Mucosa of descending colon (tissue), 3 donors: ENCODE results near the gene DLGAP1. TPM values are rescaled to one million over a fixed set of nuclear protein-coding genes. Genes with fewer than 3 reads are reported as not detected.

Experiments
- ATAC-seq: fragments of 200-7000 bp; cut with Tn5 transposase; one replicate; pipeline ENCODE4 v1.9.1; 2020; ENCODE audit warnings: mild to moderate bottlenecking, moderate library complexity
- DNase-seq, 3 donors: peaks; one replicate each; pipeline ENCODE4 v3.0.0-alpha.2; 2020
- H3K36me3 ChIP-seq: fragments of 200-600 bp; one replicate; pipeline ENCODE4 v1.8.0; 2021; ENCODE audit warnings: low read depth, mild to moderate bottlenecking
- H3K4me1 ChIP-seq: fragments of 200-600 bp; one replicate; pipeline ENCODE4 v1.8.0; 2021; ENCODE audit warnings: low read depth, mild to moderate bottlenecking
- H3K4me3 ChIP-seq: fragments of 200-600 bp; one replicate; pipeline ENCODE4 v1.8.0; 2021; ENCODE audit warnings: mild to moderate bottlenecking
- H3K9me3 ChIP-seq: fragments of 200-600 bp; one replicate; pipeline ENCODE4 v1.8.0; 2021; ENCODE audit warnings: mild to moderate bottlenecking
- intact Hi-C, 2 donors: fragments of 100-400 bp; cut with DNase I in 1 of 2; cut with micrococcal nuclease in 1 of 2; formaldehyde crosslinking; loops; one replicate each; pipeline versions ENCODE4 v1.11.0 to v1.11.1; 2022; cut with DNase I, micrococcal nuclease
- total RNA-seq, 3 donors: library from RNA; stranded (reverse); fragmentation: NEBNext Ultra II Directional in 2 of 3; extraction: Animal tissue kit (Norgen Biotek cat#: 25700) in 2 of 3; gene quantifications; one replicate each; pipeline versions ENCODE4 v1.2.1 to v1.2.4, GENCODE V29; 2021 to 2023
- TF ChIP-seq, protein P1 (sequence below): fragments of 200-600 bp; IDR thresholded peaks from one replicate; pipeline ENCODE4 v1.8.0; 2022; ENCODE audit warnings: antibody characterized with exemption, mild to moderate bottlenecking
- donor health status: DM: no; HTN: no; CAD: no; lungs with moderate emphysema.
- donor health status: DM: no; HTN: no; CAD: no.
- donor health status: DM: no; HTN: yes; CAD: no.

Gene DLGAP1
- total RNA-seq, 3 donors from 2014 or later, result 0.46 to 6.8 (median 4.1) TPM

GRCh38 chr18:3688690-3689089, 766.4 kb downstream of the DLGAP1 start:
- TF ChIP-seq, protein P1, sequence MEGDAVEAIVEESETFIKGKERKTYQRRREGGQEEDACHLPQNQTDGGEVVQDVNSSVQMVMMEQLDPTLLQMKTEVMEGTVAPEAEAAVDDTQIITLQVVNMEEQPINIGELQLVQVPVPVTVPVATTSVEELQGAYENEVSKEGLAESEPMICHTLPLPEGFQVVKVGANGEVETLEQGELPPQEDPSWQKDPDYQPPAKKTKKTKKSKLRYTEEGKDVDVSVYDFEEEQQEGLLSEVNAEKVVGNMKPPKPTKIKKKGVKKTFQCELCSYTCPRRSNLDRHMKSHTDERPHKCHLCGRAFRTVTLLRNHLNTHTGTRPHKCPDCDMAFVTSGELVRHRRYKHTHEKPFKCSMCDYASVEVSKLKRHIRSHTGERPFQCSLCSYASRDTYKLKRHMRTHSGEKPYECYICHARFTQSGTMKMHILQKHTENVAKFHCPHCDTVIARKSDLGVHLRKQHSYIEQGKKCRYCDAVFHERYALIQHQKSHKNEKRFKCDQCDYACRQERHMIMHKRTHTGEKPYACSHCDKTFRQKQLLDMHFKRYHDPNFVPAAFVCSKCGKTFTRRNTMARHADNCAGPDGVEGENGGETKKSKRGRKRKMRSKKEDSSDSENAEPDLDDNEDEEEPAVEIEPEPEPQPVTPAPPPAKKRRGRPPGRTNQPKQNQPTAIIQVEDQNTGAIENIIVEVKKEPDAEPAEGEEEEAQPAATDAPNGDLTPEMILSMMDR, result no peak
- intact Hi-C loops, result no loop called here
- DNase-seq (no peak), ATAC-seq (no peak)
- no peaks in the 10 kb centered on the region for H3K36me3 ChIP-seq
- H3K9me3 ChIP-seq, result no peaks in the 10 kb centered on the region
- peaks cover 5% of the 10 kb centered on the region for H3K4me1 ChIP-seq
- H3K4me3 ChIP-seq, result no peak overlapping the region

- TF ChIP-seq, protein P1, result no peak
These were observed 771.6 kb downstream of the DLGAP1 start for GRCh38 chr18:3683483-3683882.

DNA sequence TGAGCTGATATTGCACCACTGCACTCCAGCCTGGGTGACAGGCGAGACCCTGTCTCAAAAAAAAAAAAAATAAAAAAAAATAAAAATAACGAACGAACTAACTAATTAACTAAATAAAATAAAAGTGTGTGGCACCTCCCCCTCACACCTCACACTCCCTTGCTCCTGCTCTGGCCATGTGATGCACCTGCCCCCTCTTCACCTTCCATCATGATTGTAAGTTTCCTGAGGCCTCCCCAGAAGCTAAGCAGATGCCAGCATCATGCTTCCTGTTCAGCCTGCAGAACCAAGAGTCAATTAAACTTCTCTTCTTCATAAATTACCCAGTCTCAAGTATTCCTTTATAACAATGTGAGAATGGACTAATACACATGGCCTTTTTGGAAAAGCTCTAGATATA, 773.0 kb downstream of the DLGAP1 start:
- Histone ChIP-seq H3K36me3 (no peaks in the 10 kb centered on the region), H3K4me3 (no peak overlapping the region), H3K4me1 (no peaks in the 10 kb centered on the region), H3K9me3 (no peaks in the 10 kb centered on the region)
- TF ChIP-seq, protein P1, result no peak
- DNase-seq, result no peak
- ATAC-seq, result no peak
- intact Hi-C loops, result no loop called here

More at GRCh38 chr18:3683483-3683882, 771.6 kb downstream of the DLGAP1 start:
- Histone ChIP-seq H3K36me3 (no peaks in the 10 kb centered on the region), H3K4me3 (no peak overlapping the region), H3K9me3 (no peaks in the 10 kb centered on the region), H3K4me1 (no peaks in the 10 kb centered on the region)
- no peak for ATAC-seq
- DNase-seq, result no peak
- intact Hi-C loops, result no loop called here

DNA sequence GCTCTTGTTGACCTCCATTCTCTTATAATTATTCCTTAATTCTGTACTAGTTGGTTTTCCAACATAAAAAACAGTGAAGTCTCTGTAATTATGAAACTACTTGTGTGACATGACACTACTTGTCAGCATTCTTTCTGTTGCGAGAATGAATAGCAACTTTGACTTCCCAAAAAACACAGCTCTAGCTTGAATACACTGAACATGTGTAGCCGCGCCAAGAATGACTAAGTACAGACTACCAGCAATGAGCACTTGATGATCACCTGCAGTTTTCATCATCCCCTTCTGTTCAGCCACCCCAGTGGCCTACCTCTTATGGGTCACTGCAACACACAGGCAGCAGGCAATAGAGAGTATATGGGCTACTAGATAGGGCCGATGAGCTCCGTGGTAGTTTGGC, 775.9 kb downstream of the DLGAP1 start:
- TF ChIP-seq, protein P1, result no peak
- no peak for ATAC-seq
- no peaks in the 10 kb centered on the region for H3K9me3 ChIP-seq

GRCh38 chr18:3675994-3676393, 779.1 kb downstream of the DLGAP1 start:
- TF ChIP-seq, protein P1, result no peak
- intact Hi-C loops, result no loop called here
- Histone ChIP-seq H3K36me3 (no peaks in the 10 kb centered on the region), H3K4me3 (no peak overlapping the region), H3K9me3 (no peaks in the 10 kb centered on the region), H3K4me1 (peaks cover 8% of the 10 kb centered on the region)
- DNase-seq (no peak), ATAC-seq (no peak)

More for the DNA sequence above, 775.9 kb downstream of the DLGAP1 start:
- Histone ChIP-seq H3K36me3 (no peaks in the 10 kb centered on the region), H3K4me3 (no peak overlapping the region), H3K4me1 (no peaks in the 10 kb centered on the region)
- no peak for DNase-seq
- intact Hi-C loops, result no loop called here

GRCh38 chr18:3675446-3675845, 779.7 kb downstream of the DLGAP1 start:
- Histone ChIP-seq H3K36me3 (no peaks in the 10 kb centered on the region), H3K9me3 (no peaks in the 10 kb centered on the region), H3K4me3 (no peak overlapping the region), H3K4me1 (peaks cover 13% of the 10 kb centered on the region)
- ATAC-seq (no peak), DNase-seq (no peak)
- TF ChIP-seq, protein P1, result no peak
- intact Hi-C loops, result no loop called here
